Astrocyte (in vitro differentiated cells and primary cell): ENCODE measurements around the gene ATF6. TPM values are rescaled to one million over a fixed set of nuclear protein-coding genes. Genes with fewer than 3 reads are reported as not detected.
"Not testable (repeated sequence)": the region's sequence is repeated elsewhere in the genome, so short reads cannot be mapped to it uniquely, and the experiment has no call there.

Source experiments
- DNase-seq: peaks from one replicate; pipeline ENCODE4 v3.0.0-alpha.2; 2010; ENCODE audit warnings: low read depth
- FAIRE-seq: peaks from 2 replicates; lab custom pipeline; 2011; peaks lifted over from hg19 to GRCh38; lab: Jason Lieb, UNC
- H2AFZ ChIP-seq: 2 replicates; pipeline ENCODE4 v1.6.0; 2012; ENCODE audit warnings: low read depth, low read length, inconsistent platforms
- H3K27ac ChIP-seq: 2 replicates; pipeline ENCODE4 v1.5.1; 2011; ENCODE audit warnings: low read depth, low read length, inconsistent platforms
- H3K27me3 ChIP-seq: 2 replicates; pipeline ENCODE4 v1.6.0; 2011; ENCODE audit warnings: low read length, inconsistent platforms; ENCODE audit not compliant: insufficient read depth
- H3K36me3 ChIP-seq: 2 replicates; pipeline ENCODE4 v1.5.1; 2011; ENCODE audit warnings: low read length, inconsistent platforms; ENCODE audit not compliant: insufficient read depth
- H3K4me1 ChIP-seq: 2 replicates; pipeline ENCODE4 v1.5.1; 2011; ENCODE audit warnings: low read length, inconsistent platforms; ENCODE audit not compliant: insufficient read depth
- H3K4me2 ChIP-seq: 2 replicates; pipeline ENCODE4 v1.6.0; 2012; ENCODE audit warnings: low read length, inconsistent platforms
- H3K4me3 ChIP-seq: 2 replicates; pipeline ENCODE4 v1.5.1; 2011; ENCODE audit warnings: low read depth, mild to moderate bottlenecking, low read length, inconsistent platforms; ENCODE audit not compliant: insufficient read depth
- H3K79me2 ChIP-seq: 2 replicates; pipeline ENCODE4 v1.6.0; 2012; ENCODE audit warnings: mild to moderate bottlenecking, low read length, inconsistent platforms; ENCODE audit not compliant: insufficient read depth
- H3K9ac ChIP-seq: 2 replicates; pipeline ENCODE4 v1.6.0; 2012; ENCODE audit warnings: mild to moderate bottlenecking, low read length, inconsistent platforms
- H3K9me3 ChIP-seq: 2 replicates; pipeline ENCODE4 v1.5.1; 2012; ENCODE audit warnings: low read depth, mild to moderate bottlenecking, low read length, inconsistent platforms; ENCODE audit not compliant: insufficient read depth
- H4K20me1 ChIP-seq: 2 replicates; pipeline ENCODE4 v1.6.0; 2012; ENCODE audit warnings: low read length, inconsistent platforms; ENCODE audit not compliant: insufficient read depth
- H3K27ac Mint-ChIP-seq: one replicate; pipeline ENCODE4 v1.8.0; 2021; ENCODE audit warnings: mild to moderate bottlenecking, mixed read lengths; ENCODE audit not compliant: unreplicated experiment
- H3K27me3 Mint-ChIP-seq: one replicate; pipeline ENCODE4 v1.8.0; 2021; ENCODE audit warnings: low read depth, mixed read lengths; ENCODE audit not compliant: unreplicated experiment
- H3K36me3 Mint-ChIP-seq: one replicate; pipeline ENCODE4 v1.8.0; 2021; ENCODE audit warnings: low read depth, mixed read lengths; ENCODE audit not compliant: unreplicated experiment
- H3K4me1 Mint-ChIP-seq: one replicate; pipeline ENCODE4 v1.8.0; 2021; ENCODE audit warnings: low read depth, mixed read lengths; ENCODE audit not compliant: unreplicated experiment
- H3K4me3 Mint-ChIP-seq: one replicate; pipeline ENCODE4 v1.8.0; 2021; ENCODE audit warnings: mild to moderate bottlenecking, moderate library complexity, mixed read lengths; ENCODE audit not compliant: unreplicated experiment
- H3K9me3 Mint-ChIP-seq: one replicate; pipeline ENCODE4 v1.8.0; 2021; ENCODE audit warnings: mild to moderate bottlenecking, mixed read lengths; ENCODE audit not compliant: unreplicated experiment
- CTCF ChIP-seq: IDR thresholded peaks from 2 replicates; pipeline ENCODE4 v1.5.1; 2011; ENCODE audit warnings: low read depth, mild to moderate bottlenecking, inconsistent platforms, low read length, moderate library complexity; ENCODE audit not compliant: insufficient read depth
- EZH2 ChIP-seq: IDR thresholded peaks from 2 replicates; pipeline ENCODE4 v1.6.1; 2012; ENCODE audit warnings: mild to moderate bottlenecking, low read length, inconsistent platforms; ENCODE audit not compliant: insufficient read depth
- total RNA-seq: library from RNA; stranded (reverse); gene quantifications from 2 replicates; pipeline ENCODE4 v1.2.1, GENCODE V29; 2021

ATF6 gene
- total RNA-seq, 1 donor from 2014 or later: 25.4 TPM

GRCh38 chr1:161721738-161722343 lies 44.3 kb upstream of the ATF6 start:
- no peak overlapping the region for H2AFZ ChIP-seq
- peak overlapping the region; percentile 39 for H3K9ac ChIP-seq
- Mint-ChIP-seq H3K27ac (peak overlapping the region; percentile 42), H3K9me3 (no peaks in the 10 kb centered on the region), H3K27me3 (peaks cover 26% of the 10 kb centered on the region), H3K4me1 (peaks cover 19% of the 10 kb centered on the region), H3K4me3 (no peak overlapping the region), H3K36me3 (no peaks in the 10 kb centered on the region)
- TF ChIP-seq CTCF (no peak), EZH2 (no peak)
- peak overlapping the region; percentile 65 for H3K4me2 ChIP-seq
- DNase-seq (peak; percentile 86), FAIRE-seq (no peak)
- H3K4me3 ChIP-seq: no peak overlapping the region
- peaks cover 21% of the 10 kb centered on the region for H3K4me1 ChIP-seq
- H4K20me1 ChIP-seq: no peaks in the 10 kb centered on the region
- no peaks in the 10 kb centered on the region for H3K27me3 ChIP-seq
- no peaks in the 10 kb centered on the region for H3K36me3 ChIP-seq
- peak overlapping the region; percentile 62 for H3K27ac ChIP-seq
- no peaks in the 10 kb centered on the region for H3K79me2 ChIP-seq
- H3K9me3 ChIP-seq: no peaks in the 10 kb centered on the region

- peaks cover 21% of the 10 kb centered on the region for H3K27me3 Mint-ChIP-seq
- no peak for DNase-seq
- H3K4me1 Mint-ChIP-seq: peaks cover 19% of the 10 kb centered on the region
- H4K20me1 ChIP-seq: no peaks in the 10 kb centered on the region
- H3K79me2 ChIP-seq: no peaks in the 10 kb centered on the region
- H3K9me3 Mint-ChIP-seq: no peaks in the 10 kb centered on the region
- no peak overlapping the region for H3K9ac ChIP-seq
- no peak for FAIRE-seq
- peak overlapping the region; percentile 65 for H3K4me2 ChIP-seq
- H3K27ac Mint-ChIP-seq: no peak overlapping the region
- peaks cover 24% of the 10 kb centered on the region for H3K4me1 ChIP-seq
- no peaks in the 10 kb centered on the region for H3K27me3 ChIP-seq
- no peaks in the 10 kb centered on the region for H3K9me3 ChIP-seq
- no peaks in the 10 kb centered on the region for H3K36me3 Mint-ChIP-seq
- H3K4me3 Mint-ChIP-seq: no peak overlapping the region
- H3K4me3 ChIP-seq: no peak overlapping the region
- H3K27ac ChIP-seq: peak overlapping the region; percentile 62
- TF ChIP-seq CTCF: no peak
- no peak for TF ChIP-seq EZH2
- H3K36me3 ChIP-seq: no peaks in the 10 kb centered on the region
- H2AFZ ChIP-seq: no peak overlapping the region
Measured at GRCh38 chr1:161722406-161722805, 43.7 kb upstream of the ATF6 start.

- H3K79me2 ChIP-seq: no peaks in the 10 kb centered on the region
- H3K27ac ChIP-seq: no peak overlapping the region
- no peak for TF ChIP-seq CTCF
- TF ChIP-seq EZH2: no peak
- H3K4me1 ChIP-seq: peaks cover 30% of the 10 kb centered on the region
- Mint-ChIP-seq H3K27ac (no peak overlapping the region), H3K27me3 (peaks cover 16% of the 10 kb centered on the region), H3K4me1 (peaks cover 25% of the 10 kb centered on the region), H3K36me3 (no peaks in the 10 kb centered on the region), H3K4me3 (no peak overlapping the region), H3K9me3 (no peaks in the 10 kb centered on the region)
- FAIRE-seq: no peak
- H3K9ac ChIP-seq: no peak overlapping the region
- H3K4me3 ChIP-seq: no peak overlapping the region
- H3K36me3 ChIP-seq: no peaks in the 10 kb centered on the region
- no peak for DNase-seq
- H2AFZ ChIP-seq: no peak overlapping the region
- H4K20me1 ChIP-seq: no peaks in the 10 kb centered on the region
- no peak overlapping the region for H3K4me2 ChIP-seq
- no peaks in the 10 kb centered on the region for H3K9me3 ChIP-seq
- H3K27me3 ChIP-seq: no peaks in the 10 kb centered on the region
Measured at GRCh38 chr1:161723459-161724141, 42.5 kb upstream of the ATF6 start.

GRCh38 chr1:161725258-161725907 lies 40.7 kb upstream of the ATF6 start:
- Mint-ChIP-seq H3K27me3 (peaks cover 12% of the 10 kb centered on the region), H3K27ac (peak overlapping the region; percentile 81), H3K4me3 (peak overlapping the region; percentile 89), H3K4me1 (peaks cover 33% of the 10 kb centered on the region)
- H2AFZ ChIP-seq: peak overlapping the region; percentile 79
- not testable (repeated sequence) for FAIRE-seq, H3K9me3 ChIP-seq, H3K79me2 ChIP-seq, H3K36me3 Mint-ChIP-seq, H3K27me3 ChIP-seq, H4K20me1 ChIP-seq, DNase-seq, H3K9me3 Mint-ChIP-seq, H3K36me3 ChIP-seq
- peak overlapping the region; percentile 68 for H3K4me3 ChIP-seq
- peak overlapping the region; percentile 88 for H3K4me2 ChIP-seq
- H3K4me1 ChIP-seq: peaks cover 33% of the 10 kb centered on the region
- H3K27ac ChIP-seq: peak overlapping the region; percentile 82
- peak overlapping the region; percentile 93 for H3K9ac ChIP-seq
